GM23338 (cell line): ENCODE measurements around the gene RIT2.

ENCODE experiments used
- CREB1 ChIP-seq: fragments of 250-450 bp; sonication (Bioruptor Pico); IDR thresholded peaks from 2 replicates; pipeline ENCODE4 v1.5.0; 2020; ENCODE audit warnings: low read depth, mild to moderate bottlenecking, moderate library complexity
- CTCF ChIP-seq, 2 experiments: fragments of 200-600 bp in 1 of 2; sonication (generic) in 1 of 2; conservative IDR thresholded peaks; 2 replicates each; pipeline versions ENCODE4 v1.5.1 to v1.6.1; 2016 to 2017; ENCODE audit warnings: antibody characterized with exemption in 2 of 2, low read depth in 2 of 2, mild to moderate bottlenecking in 2 of 2, moderate library complexity in 1 of 2
- ETS1 ChIP-seq: IDR thresholded peaks from 2 replicates; pipeline ENCODE4 v1.6.1; 2016; ENCODE audit warnings: antibody characterized with exemption
- EZH2 ChIP-seq: fragments of 200-600 bp; sonication (generic); IDR thresholded peaks from one replicate; pipeline ENCODE4 v1.8.0; 2017; ENCODE audit warnings: antibody characterized with exemption, mild to moderate bottlenecking, low read depth; ENCODE audit not compliant: unreplicated experiment
- EZH2phosphoT487 ChIP-seq: fragments of 200-600 bp; sonication (generic); IDR thresholded peaks from one replicate; pipeline ENCODE4 v1.8.1; 2018; ENCODE audit warnings: antibody characterized with exemption; ENCODE audit not compliant: unreplicated experiment
- JUNB ChIP-seq: IDR thresholded peaks from one replicate; pipeline ENCODE4 v1.6.1; 2016; ENCODE audit warnings: antibody characterized with exemption; ENCODE audit not compliant: unreplicated experiment
- NANOG ChIP-seq: IDR thresholded peaks from 2 replicates; pipeline ENCODE4 v1.6.1; 2016; ENCODE audit warnings: antibody characterized with exemption, borderline replicate concordance
- POLR2AphosphoS5 ChIP-seq: IDR thresholded peaks from 2 replicates; pipeline ENCODE4 v1.6.1; 2016; ENCODE audit warnings: antibody characterized with exemption, low read depth
- STAT1 ChIP-seq: IDR thresholded peaks from one replicate; pipeline ENCODE4 v1.6.1; 2016; ENCODE audit warnings: antibody characterized with exemption; ENCODE audit not compliant: unreplicated experiment
- ZNF331 ChIP-seq: fragments of 250-450 bp; sonication (Bioruptor Pico); IDR thresholded peaks from 2 replicates; pipeline ENCODE4 v1.5.0; 2020; ENCODE audit warnings: low read depth, mild to moderate bottlenecking, moderate library complexity

GRCh38 chr18:42778445-42779042 is 336.9 kb downstream of the RIT2 start:
- no peak for TF ChIP-seq CTCF (conservative IDR thresholded peaks at IDR 0.05; ENCODE audit: low read depth in 2 of 2)
- TF ChIP-seq NANOG, result no peak
- TF ChIP-seq POLR2AphosphoS5, result no peak
- no peak for TF ChIP-seq EZH2
- no peak for TF ChIP-seq JUNB
- no peak for TF ChIP-seq CREB1
- no peak for TF ChIP-seq STAT1
- TF ChIP-seq ETS1, result no peak
- no peak for TF ChIP-seq EZH2phosphoT487
- TF ChIP-seq ZNF331 (CRISPR knock-in tag), result no peak
